Lower lobe of right lung (tissue), 2 donors: ENCODE data around the gene ELP4. TPM values are rescaled to one million over a fixed set of nuclear protein-coding genes. Genes with fewer than 3 reads are reported as not detected.

Experiments
- ATAC-seq, 2 donors: fragments of 200-7000 bp; cut with Tn5 transposase; one replicate each; pipeline ENCODE4 v1.9.1; 2020 to 2022; ENCODE audit warnings: mild to moderate bottlenecking in 2 of 2, moderate library complexity in 2 of 2
- DNase-seq: peaks from one replicate; pipeline ENCODE4 v3.0.0-alpha.2; 2020
- H3K27ac ChIP-seq: fragments of 200-600 bp; one replicate; pipeline ENCODE4 v1.8.0; 2022
- H3K27me3 ChIP-seq: fragments of 200-600 bp; one replicate; pipeline ENCODE4 v1.8.0; 2022; ENCODE audit warnings: low read depth
- H3K36me3 ChIP-seq: fragments of 200-600 bp; one replicate; pipeline ENCODE4 v1.8.0; 2022; ENCODE audit warnings: mild to moderate bottlenecking
- H3K4me1 ChIP-seq: fragments of 200-600 bp; one replicate; pipeline ENCODE4 v1.8.0; 2022
- H3K4me3 ChIP-seq: fragments of 200-600 bp; one replicate; pipeline ENCODE4 v1.8.0; 2022; ENCODE audit warnings: mild to moderate bottlenecking
- H3K9me3 ChIP-seq: fragments of 200-600 bp; one replicate; pipeline ENCODE4 v1.8.0; 2022
- intact Hi-C: fragments of 100-400 bp; cut with DNase I; formaldehyde crosslinking; loops from one replicate; pipeline ENCODE4 v1.11.0; 2022
- total RNA-seq: library from RNA; stranded (reverse); fragmentation: NEBNext Ultra II Directional; extraction: Animal tissue kit (Norgen Biotek cat#: 25700); gene quantifications from one replicate; pipeline ENCODE4 v1.2.1, GENCODE V29; 2021
- TF ChIP-seq, protein P1 (sequence below): fragments of 200-600 bp; IDR thresholded peaks from one replicate; pipeline ENCODE4 v1.8.0; 2022; ENCODE audit warnings: antibody characterized with exemption, mild to moderate bottlenecking
- donor health status: DM: no; HTN: yes; CAD: no; lungs with severe emphysema.

ELP4 gene
- total RNA-seq, 1 donor from 2014 or later, result 22.1 TPM

DNA sequence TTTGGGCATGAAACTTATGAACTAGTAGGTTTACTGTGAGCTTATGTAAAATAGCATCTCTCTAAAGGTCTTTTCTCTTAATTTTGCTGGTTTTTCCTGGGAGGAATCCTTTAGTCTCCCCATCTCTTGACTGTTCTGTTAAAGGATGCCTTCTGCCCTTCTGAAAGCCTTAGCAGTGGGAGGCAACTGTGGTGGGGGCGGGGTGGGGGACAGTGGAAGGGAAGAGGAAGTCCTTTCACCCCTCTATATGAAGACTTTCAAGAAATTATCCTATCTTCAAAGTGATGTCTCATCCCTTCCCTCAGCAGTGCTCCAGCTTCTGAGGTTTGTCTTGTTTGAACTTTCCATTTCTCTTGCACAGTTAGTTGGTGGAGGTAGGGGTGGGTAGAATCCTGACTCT, 73.1 kb downstream of the ELP4 start:
- TF ChIP-seq, protein P1, sequence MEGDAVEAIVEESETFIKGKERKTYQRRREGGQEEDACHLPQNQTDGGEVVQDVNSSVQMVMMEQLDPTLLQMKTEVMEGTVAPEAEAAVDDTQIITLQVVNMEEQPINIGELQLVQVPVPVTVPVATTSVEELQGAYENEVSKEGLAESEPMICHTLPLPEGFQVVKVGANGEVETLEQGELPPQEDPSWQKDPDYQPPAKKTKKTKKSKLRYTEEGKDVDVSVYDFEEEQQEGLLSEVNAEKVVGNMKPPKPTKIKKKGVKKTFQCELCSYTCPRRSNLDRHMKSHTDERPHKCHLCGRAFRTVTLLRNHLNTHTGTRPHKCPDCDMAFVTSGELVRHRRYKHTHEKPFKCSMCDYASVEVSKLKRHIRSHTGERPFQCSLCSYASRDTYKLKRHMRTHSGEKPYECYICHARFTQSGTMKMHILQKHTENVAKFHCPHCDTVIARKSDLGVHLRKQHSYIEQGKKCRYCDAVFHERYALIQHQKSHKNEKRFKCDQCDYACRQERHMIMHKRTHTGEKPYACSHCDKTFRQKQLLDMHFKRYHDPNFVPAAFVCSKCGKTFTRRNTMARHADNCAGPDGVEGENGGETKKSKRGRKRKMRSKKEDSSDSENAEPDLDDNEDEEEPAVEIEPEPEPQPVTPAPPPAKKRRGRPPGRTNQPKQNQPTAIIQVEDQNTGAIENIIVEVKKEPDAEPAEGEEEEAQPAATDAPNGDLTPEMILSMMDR, result no peak
- Histone ChIP-seq H3K9me3 (peaks cover 4% of the 10 kb centered on the region), H3K27ac (no peak overlapping the region), H3K4me1 (no peaks in the 10 kb centered on the region), H3K4me3 (no peak overlapping the region), H3K27me3 (no peaks in the 10 kb centered on the region), H3K36me3 (no peaks in the 10 kb centered on the region)
- ATAC-seq (no peak), DNase-seq (no peak)
- intact Hi-C loops, result no loop called here

DNA sequence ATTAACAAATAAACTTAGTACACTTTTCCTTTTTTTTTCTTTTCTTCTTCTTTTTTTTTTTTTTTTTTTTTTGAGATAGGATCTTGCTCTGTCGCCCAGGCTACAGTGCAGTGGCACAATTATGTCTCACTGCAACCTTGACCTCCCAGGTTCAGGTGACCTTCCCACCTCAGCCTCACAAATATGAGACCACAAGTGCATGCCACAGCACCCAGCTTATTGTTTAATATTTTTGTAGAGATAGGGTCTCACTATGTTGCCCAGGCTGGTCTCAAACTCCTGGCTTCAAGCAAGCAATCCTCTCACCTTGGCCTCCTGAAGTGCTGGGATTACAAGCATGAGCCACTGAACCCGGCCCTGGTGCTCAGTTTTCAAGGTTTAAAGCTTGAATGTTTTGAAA, 88.9 kb downstream of the ELP4 start:
- Histone ChIP-seq H3K9me3 (no peaks in the 10 kb centered on the region), H3K36me3 (no peaks in the 10 kb centered on the region), H3K4me3 (no peak overlapping the region), H3K27ac (no peak overlapping the region), H3K4me1 (no peaks in the 10 kb centered on the region), H3K27me3 (no peaks in the 10 kb centered on the region)
- no peak for ATAC-seq
- DNase-seq, result no peak
- intact Hi-C loops, result no loop called here
- TF ChIP-seq, protein P1, result no peak

DNA sequence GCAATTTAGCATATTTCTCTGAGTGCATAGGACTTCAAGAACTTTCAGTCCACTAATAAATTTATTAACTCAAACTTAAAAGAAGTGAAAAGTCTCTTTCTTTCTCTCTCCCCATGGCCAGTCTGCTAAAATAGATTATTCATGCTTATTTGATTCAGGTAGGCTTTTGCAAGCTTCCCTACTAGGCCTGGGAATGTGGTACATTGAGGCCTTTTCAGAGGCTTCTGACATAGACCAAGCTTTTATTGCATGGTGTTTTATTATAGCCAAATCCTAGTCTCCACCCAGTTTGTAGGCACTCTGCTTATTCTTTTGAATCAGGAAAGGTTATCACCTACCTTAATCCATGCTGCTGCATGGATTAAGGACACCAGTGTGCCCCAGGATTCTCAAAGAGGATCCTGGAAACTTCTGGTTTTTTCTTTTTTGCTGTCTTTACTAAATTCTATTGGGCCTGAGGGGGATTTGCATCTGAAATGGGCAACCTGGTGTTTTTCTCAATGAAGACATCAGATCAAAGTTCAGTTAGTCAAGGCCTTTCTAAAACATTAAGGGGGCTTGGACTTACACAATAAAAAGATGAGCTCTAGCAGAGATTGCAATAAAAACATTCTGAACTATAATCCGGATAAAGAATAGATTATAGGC, 92.2 kb downstream of the ELP4 start:
- no peak overlapping the region for H3K4me3 ChIP-seq
- no peak for DNase-seq

DNA sequence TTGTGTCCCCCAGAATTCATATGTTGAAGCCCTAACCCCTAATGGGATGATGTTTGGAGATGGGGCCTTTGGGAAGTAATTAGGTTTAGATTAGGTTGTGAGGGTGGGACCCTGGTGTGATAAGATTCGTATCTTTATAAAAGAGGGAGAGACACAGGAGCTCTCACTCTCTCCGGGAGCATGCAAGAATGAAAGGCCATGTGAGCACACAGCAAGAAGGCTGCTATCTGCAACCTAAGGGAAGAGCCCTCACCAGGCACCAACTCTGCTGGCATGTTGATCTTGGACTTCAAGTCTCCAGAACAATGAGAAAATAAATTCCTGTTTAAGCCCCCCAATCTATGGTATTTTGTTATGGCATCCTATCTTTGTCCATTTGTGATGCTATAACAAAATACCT, 97.3 kb downstream of the ELP4 start:
- Histone ChIP-seq H3K36me3 (no peaks in the 10 kb centered on the region), H3K4me1 (no peaks in the 10 kb centered on the region), H3K4me3 (no peak overlapping the region), H3K27me3 (no peaks in the 10 kb centered on the region), H3K9me3 (no peaks in the 10 kb centered on the region), H3K27ac (no peak overlapping the region)
- no peak for ATAC-seq
- intact Hi-C loops, result no loop called here
- DNase-seq, result no peak
- TF ChIP-seq, protein P1, result no peak

More for the DNA sequence above, 92.2 kb downstream of the ELP4 start:
- H3K27ac ChIP-seq, result no peak overlapping the region
- H3K4me1 ChIP-seq, result no peaks in the 10 kb centered on the region
- intact Hi-C loops, result no loop called here
- TF ChIP-seq, protein P1, result no peak
- no peaks in the 10 kb centered on the region for H3K36me3 ChIP-seq
- ATAC-seq, result no peak
- H3K27me3 ChIP-seq, result no peaks in the 10 kb centered on the region
- H3K9me3 ChIP-seq, result no peaks in the 10 kb centered on the region

DNA sequence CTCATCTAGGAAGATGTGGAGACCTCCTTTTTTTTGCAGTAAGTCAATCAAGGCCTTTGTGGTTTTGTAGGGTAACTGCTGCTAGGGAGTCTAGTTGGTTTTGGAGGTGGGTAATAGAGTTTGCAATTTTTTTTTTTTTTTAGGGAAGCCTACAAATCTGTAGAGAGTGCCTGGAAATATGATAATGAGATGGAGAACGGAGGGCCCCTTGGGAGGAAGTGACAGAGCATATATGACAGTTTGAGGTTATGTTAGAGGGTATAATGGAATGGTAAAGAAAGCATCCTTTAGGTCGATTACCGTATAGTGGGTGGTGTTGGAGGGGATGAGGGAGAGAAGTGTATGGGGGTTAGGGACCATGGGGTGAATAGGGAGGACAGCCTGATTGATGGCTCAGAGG, 98.3 kb downstream of the ELP4 start:
- DNase-seq (no peak), ATAC-seq (no peak)
- no peaks in the 10 kb centered on the region for H3K27me3 ChIP-seq
- H3K4me3 ChIP-seq, result no peak overlapping the region
- intact Hi-C loops, result no loop called here
- H3K27ac ChIP-seq, result no peak overlapping the region
- H3K4me1 ChIP-seq, result no peaks in the 10 kb centered on the region
- no peaks in the 10 kb centered on the region for H3K36me3 ChIP-seq
- H3K9me3 ChIP-seq, result no peaks in the 10 kb centered on the region
- TF ChIP-seq, protein P1, result no peak
